GM15510 (cell line): ENCODE measurements around the gene KCNG4.

Experiments
- POLR2A ChIP-seq: IDR thresholded peaks from 3 replicates; pipeline ENCODE4 v1.6.1; 2011; ENCODE audit warnings: borderline replicate concordance; ENCODE audit not compliant: insufficient read length; ENCODE audit errors: extremely low read depth

Gene KCNG4

GRCh38 chr16:84226026-84226425 lies 13.8 kb downstream of the KCNG4 start:
- no peak for TF ChIP-seq POLR2A

GRCh38 chr16:84225571-84225970 lies 14.2 kb downstream of the KCNG4 start:
- TF ChIP-seq POLR2A = no peak

GRCh38 chr16:84225126-84225525 lies 14.7 kb downstream of the KCNG4 start:
- no peak for TF ChIP-seq POLR2A

DNA sequence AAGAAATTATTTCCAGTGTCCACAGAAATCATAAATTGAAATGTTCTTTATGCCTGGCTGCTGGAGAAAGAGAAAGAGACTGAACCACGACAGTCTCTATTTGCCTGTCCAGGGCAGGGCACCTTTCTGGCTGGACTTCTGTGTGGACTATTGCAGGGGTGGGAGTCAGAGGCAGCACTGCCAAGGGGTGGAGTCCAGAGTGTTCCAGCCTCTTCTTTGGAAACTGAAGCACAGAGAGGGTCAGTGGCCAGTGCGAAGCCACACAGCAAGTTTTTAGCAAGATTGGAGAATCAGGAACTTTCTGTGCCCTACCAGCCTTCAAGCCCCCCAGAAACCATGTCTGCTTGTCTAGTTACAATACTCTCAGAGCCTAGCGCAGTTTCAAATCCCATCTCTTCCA lies 15.3 kb downstream of the KCNG4 start:
- TF ChIP-seq POLR2A = no peak

- no peak for TF ChIP-seq POLR2A
Measured at GRCh38 chr16:84223456-84223855, 16.4 kb downstream of the KCNG4 start.

DNA sequence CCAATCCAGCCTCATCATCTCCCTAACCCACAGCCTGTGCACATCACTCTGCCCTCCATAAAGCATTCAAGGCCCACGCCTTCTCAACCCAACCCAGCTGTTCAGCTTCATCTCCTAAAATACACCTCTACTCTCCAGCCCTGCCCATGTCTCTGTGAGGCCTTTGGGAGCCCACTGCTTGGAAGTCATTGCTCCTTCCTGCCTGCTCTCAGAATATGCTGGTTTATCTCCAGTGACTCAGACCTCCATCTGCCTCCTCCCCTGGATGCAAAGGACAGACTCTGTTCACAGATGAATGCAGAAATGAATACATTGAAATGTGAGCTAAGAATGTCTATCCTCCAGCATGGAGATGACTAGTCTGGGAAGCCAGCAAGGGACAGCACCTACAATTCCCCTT lies 19.0 kb downstream of the KCNG4 start:
- TF ChIP-seq POLR2A = no peak

GRCh38 chr16:84218956-84219355 lies 20.9 kb downstream of the KCNG4 start:
- TF ChIP-seq POLR2A = no peak

DNA sequence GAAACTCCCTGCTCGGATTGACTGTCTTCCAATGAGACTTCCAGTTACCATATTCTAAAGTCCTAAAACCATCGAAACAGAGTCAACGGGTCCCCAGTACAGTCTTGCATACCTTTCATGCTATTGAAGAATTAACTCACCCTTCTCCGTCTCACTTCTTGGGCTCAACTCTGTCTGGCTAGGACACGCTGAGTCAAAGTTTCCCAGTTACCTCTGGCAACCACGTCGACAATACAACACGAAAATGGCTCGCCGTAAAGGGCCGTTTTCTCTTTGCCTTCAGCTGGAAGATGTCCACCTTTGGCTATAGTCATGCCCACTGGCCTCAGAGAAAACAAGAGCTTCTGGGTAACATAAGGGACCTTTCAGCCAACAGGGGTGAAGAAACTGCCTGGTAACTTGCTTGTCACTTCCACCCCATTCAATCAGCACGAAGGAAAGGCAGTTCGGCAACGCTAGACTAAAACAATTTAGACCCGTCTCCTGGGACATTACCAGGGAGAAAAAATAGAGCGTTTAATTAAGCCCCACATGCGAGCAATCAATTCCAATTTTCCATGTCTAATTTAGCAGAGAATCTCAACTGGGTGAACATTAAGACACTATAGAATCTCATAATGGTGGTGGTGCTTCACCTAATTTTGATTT lies 21.5 kb downstream of the KCNG4 start:
- no peak for TF ChIP-seq POLR2A

DNA sequence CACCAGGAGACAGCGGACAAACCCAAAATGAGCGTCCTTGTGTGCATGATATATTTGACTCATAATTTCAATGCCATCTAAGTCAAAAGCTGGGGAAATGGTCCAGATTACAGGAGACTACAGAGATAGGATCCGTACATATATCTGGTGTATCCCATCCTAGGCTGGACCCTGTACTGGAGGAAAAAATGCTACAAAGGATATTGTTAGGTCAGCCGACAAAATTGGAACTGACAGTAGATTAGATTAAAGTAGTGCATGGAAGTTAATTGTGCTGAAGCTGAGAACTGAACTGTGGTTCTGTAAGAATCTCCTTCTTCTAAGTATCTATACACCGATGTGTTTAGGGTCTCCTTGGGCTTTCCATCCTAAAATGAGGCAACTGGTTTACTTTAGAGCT lies 24.3 kb downstream of the KCNG4 start:
- no peak for TF ChIP-seq POLR2A

DNA sequence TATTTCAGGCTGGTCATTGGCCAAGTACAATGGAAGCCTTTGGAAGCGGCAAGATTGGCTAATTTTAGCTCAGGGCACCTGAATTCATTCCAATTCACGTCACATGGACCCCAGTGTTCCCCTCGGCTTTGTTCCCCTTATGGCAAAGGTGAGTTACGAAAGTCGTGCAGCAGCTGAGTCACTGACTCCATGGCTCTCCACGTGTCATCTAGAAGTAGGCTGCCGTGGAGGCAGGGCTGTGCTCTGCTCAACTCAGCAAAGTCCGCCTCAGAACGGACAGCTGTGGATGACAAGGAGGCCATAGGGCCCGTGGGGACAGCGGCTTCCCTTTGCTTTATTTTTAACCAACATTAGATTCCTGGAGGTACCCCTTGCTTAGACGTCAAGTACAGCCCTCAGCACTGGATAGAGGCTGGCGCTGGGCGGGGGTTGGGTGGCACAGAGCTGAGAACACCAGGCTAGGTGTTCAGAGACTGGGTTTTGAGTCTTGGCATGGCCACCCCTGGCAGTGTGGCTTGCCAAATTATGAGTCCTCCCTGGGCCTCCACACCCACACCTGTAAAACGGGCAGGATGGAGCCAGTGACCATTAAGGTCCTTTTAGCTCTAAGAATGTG lies 25.3 kb downstream of the KCNG4 start:
- no peak for TF ChIP-seq POLR2A

DNA sequence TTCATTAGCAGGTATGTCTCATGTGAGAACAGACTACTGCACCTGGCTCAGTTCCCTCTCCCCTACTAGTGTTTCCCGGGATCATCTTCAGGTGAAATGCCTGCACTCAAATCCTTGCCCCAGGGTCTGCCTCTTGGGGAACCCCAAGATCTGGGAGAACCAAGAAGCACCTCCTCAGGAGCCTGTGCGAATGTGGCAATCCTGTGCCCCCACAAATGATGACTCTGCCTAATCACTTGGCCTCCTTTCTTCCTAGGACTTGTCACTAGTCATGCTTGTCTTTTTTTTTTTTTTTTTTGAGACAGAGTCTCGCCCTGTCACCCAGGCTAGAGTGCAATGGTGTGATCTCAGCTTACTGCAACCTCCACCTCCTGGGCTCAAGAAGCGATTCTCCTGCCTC lies 27.2 kb downstream of the KCNG4 start:
- TF ChIP-seq POLR2A = no peak

DNA sequence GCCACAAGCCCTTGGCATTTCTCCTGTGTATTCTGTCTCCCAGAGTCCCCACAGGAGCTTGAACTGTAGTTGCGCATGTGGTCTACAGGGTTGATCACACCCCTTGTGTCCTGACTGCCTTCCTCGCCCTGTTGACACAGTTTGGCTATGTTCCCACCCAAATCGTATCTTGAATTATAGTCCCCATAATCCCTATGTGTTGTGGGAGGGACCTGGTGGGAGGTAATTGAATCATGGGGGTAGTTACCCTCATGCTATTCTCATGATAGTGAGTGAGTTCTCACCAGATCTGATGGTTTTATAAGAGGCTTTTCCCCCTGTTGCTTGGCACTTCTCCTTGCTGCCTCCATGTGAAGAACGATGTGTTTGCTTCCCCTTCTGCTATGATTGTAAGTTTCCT lies 27.7 kb downstream of the KCNG4 start:
- TF ChIP-seq POLR2A = no peak

- no peak for TF ChIP-seq POLR2A
Measured at GRCh38 chr16:84209989-84210388, 29.8 kb downstream of the KCNG4 start.

DNA sequence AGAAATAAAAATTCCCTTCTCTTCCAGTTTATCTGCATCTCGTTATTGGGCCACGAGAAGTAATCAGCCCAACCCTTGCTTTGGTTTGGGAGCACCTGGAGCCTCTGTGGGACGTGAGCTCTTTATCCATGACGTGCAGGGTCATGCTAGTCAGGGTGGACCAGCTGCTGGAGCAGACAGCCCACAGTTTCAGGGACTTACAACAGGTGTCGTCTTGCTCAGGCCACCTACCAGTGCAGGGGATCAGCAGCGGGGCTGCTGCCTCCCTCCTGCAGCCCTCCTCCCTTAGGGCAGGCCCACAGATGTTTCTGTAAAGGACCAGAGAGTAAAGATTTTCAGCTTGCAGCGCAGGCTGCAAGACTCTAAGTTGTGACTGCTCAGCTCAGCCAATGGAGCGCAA lies 31.9 kb downstream of the KCNG4 start:
- no peak for TF ChIP-seq POLR2A

GRCh38 chr16:84207251-84207650 lies 32.6 kb downstream of the KCNG4 start:
- TF ChIP-seq POLR2A = no peak

DNA sequence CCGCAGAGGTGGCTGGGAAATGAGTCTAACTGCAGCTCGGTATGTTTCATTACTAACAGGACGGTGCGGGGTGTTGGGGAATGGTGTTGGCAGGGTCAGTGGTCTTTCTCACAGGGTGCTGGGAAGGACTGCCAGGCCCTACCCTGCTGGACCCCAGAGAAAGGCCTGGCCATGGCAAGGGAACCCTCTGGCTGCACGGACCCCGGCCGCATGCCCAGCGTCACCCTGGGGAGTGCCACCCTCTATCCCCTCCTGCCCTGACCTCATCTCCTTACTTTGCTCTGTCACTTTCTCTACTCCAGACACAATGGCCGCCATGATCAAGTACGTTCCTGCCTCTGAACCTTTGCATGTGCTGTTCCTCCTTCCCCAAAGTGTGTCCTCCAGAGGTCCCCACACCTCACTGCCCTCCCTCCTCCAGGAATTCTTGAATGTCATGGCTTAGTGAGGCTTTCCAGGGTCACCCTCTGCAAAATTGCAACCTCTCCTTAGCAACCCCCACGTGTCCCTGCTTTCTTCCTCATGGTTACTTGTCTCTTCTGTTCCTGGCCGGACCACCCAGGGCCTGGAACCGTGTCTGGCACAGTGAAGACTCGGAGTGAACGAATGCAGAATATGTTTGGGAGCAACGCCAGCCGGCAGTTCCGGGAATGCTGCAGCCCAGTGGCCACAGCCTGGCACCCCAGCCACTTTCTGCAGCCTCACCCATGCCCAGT lies 33.7 kb downstream of the KCNG4 start:
- no peak for TF ChIP-seq POLR2A
